Sigmoid colon (tissue), 7 donors: Measurements from ENCODE around the gene TOP3A. TPM values are rescaled to one million over a fixed set of nuclear protein-coding genes. Genes with fewer than 3 reads are reported as not detected.
"Not testable (repeated sequence)": the region's sequence is repeated elsewhere in the genome, so short reads cannot be mapped to it uniquely, and the experiment has no call there.

ENCODE experiments used
- DNase-seq: peaks from one replicate; pipeline ENCODE4 v3.0.0-alpha.2; 2019
- H3K27ac ChIP-seq, 4 donors: fragments of 200-600 bp; sonication (generic); one replicate each; pipeline ENCODE4 v1.5.1; 2016 to 2019; ENCODE audit warnings: mild to moderate bottlenecking in 1 of 4
- H3K27me3 ChIP-seq, 3 donors: fragments of 200-600 bp; sonication (generic); one replicate each; pipeline ENCODE4 v1.5.1; 2019; ENCODE audit warnings: mild to moderate bottlenecking in 1 of 3
- H3K36me3 ChIP-seq, 4 donors: fragments of 200-600 bp; sonication (generic); one replicate each; pipeline ENCODE4 v1.5.1; 2016 to 2019
- H3K4me1 ChIP-seq, 4 donors: fragments of 200-600 bp; sonication (generic); one replicate each; pipeline ENCODE4 v1.5.1; 2017 to 2019
- H3K4me3 ChIP-seq, 4 donors: fragments of 200-600 bp; sonication (generic); one replicate each; pipeline ENCODE4 v1.5.1; 2017 to 2019; ENCODE audit warnings: mild to moderate bottlenecking in 2 of 4, moderate library complexity in 1 of 4
- H3K9me3 ChIP-seq, 4 donors: fragments of 200-600 bp in 3 of 4; sonication (generic) in 3 of 4; one replicate each; pipeline versions ENCODE4 v1.5.1 to v1.6.1; 2013 to 2019
- CTCF ChIP-seq, 4 experiments: fragments of 450-650 bp in 3 of 4; fragments of 200-600 bp in 1 of 4; IDR thresholded peaks; one replicate each; pipeline ENCODE4 v1.5.1; 2016 to 2019; ENCODE audit warnings: antibody characterized with exemption in 4 of 4, mild to moderate bottlenecking in 3 of 4, moderate library complexity in 2 of 4
- EP300 ChIP-seq, 4 donors: sonication (generic); formaldehyde crosslinking; IDR thresholded peaks; one replicate each; pipeline ENCODE4 v1.6.1; 2017; ENCODE audit warnings: antibody characterized with exemption in 4 of 4
- POLR2A ChIP-seq, 2 donors: fragments of 450-650 bp; IDR thresholded peaks; one replicate each; pipeline ENCODE4 v1.6.1; 2016; ENCODE audit warnings: antibody characterized with exemption in 2 of 2, mild to moderate bottlenecking in 2 of 2, moderate library complexity in 2 of 2
- POLR2AphosphoS5 ChIP-seq, 4 donors: sonication (generic); formaldehyde crosslinking; IDR thresholded peaks; one replicate each; pipeline ENCODE4 v1.6.1; 2017; ENCODE audit warnings: antibody characterized with exemption in 4 of 4
- WGBS, 2 donors: extraction: QIAGEN DNeasy Blood & Tissue Kit; methylation state at CpG; one replicate each; pipeline ENCODE4 v1.1.7; 2013; 5-methylcytosine and 5-hydroxymethylcytosine counted together
- intact Hi-C: fragments of 100-400 bp; cut with DNase I; formaldehyde crosslinking; loops from one replicate; pipeline ENCODE4 v1.15.1; 2023
- polyA plus RNA-seq, 3 donors: library from polyadenylated mRNA; stranded (reverse); fragments of 200-250 nt; gene quantifications; one replicate each; pipeline ENCODE4 v1.2.3, GENCODE V29; 2013
- total RNA-seq, 4 donors: library from RNA; depleted of rRNA; stranded (reverse); fragments of >200 nt; gene quantifications; one replicate each; pipeline ENCODE4 v1.1.0, GENCODE V29; 2016
- donor health status: healthy with polysubstance abuse.
- donor health status: Bipolar disorder and iron deficiency.
- donor health status: healthy.

TOP3A gene
- total and polyA plus RNA-seq, 7 donors = 5.4 to 42.4 (median 22.1) TPM

- no peaks in the 10 kb centered on the region for H3K9me3 ChIP-seq
- no peak overlapping the region for H3K4me3 ChIP-seq
- no peaks in the 10 kb centered on the region for H3K27me3 ChIP-seq
- peaks cover 24 to 75% (median 54%) of the 10 kb centered on the region in 4 donors for H3K36me3 ChIP-seq
- 88 to 91% methylated on average over 8 of the region's 8 CpGs for WGBS, 2 donors
- no peak for DNase-seq
- no peak overlapping the region for H3K27ac ChIP-seq
- H3K4me1 ChIP-seq = no peaks in the 10 kb centered on the region
- TF ChIP-seq POLR2AphosphoS5 (IDR thresholded peaks at IDR 0.05) = no peak
- no peak for TF ChIP-seq CTCF (IDR thresholded peaks at IDR 0.05)
- TF ChIP-seq POLR2A (IDR thresholded peaks at IDR 0.05) = no peak
- TF ChIP-seq EP300 (IDR thresholded peaks at IDR 0.05) = no peak
- intact Hi-C loops = no loop called here
Measured at GRCh38 chr17:18300725-18301480, 13.9 kb downstream of the TOP3A start.

DNA sequence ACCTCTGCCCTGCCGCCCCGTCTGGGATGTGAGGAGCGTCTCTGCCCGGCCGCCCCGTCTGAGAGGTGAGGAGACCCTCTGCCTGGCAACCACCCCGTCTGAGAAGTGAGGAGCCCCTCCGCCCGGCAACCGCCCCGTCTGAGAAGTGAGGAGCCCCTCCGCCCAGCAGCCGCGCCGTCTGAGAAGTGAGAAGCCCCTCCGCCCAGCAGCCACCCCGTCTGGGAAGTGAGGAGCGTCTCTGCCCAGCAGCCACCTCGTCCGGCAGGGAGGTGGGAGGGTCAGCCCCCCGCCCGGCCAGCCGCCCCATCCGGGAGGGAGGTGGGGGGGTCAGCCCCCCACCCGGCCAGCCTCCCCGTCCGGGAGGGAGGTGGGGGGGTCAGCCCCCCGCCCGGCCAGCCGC lies 16.7 kb downstream of the TOP3A start:
- H3K9me3 ChIP-seq, H3K27ac ChIP-seq, H3K27me3 ChIP-seq, DNase-seq, intact Hi-C loops, H3K4me3 ChIP-seq, H3K4me1 ChIP-seq: not testable (repeated sequence)
- peaks cover 16 to 67% (median 39%) of the 10 kb centered on the region in 4 donors for H3K36me3 ChIP-seq
- WGBS, 2 donors = 96 to 97% methylated on average over 30 of the region's 30 CpGs

DNA sequence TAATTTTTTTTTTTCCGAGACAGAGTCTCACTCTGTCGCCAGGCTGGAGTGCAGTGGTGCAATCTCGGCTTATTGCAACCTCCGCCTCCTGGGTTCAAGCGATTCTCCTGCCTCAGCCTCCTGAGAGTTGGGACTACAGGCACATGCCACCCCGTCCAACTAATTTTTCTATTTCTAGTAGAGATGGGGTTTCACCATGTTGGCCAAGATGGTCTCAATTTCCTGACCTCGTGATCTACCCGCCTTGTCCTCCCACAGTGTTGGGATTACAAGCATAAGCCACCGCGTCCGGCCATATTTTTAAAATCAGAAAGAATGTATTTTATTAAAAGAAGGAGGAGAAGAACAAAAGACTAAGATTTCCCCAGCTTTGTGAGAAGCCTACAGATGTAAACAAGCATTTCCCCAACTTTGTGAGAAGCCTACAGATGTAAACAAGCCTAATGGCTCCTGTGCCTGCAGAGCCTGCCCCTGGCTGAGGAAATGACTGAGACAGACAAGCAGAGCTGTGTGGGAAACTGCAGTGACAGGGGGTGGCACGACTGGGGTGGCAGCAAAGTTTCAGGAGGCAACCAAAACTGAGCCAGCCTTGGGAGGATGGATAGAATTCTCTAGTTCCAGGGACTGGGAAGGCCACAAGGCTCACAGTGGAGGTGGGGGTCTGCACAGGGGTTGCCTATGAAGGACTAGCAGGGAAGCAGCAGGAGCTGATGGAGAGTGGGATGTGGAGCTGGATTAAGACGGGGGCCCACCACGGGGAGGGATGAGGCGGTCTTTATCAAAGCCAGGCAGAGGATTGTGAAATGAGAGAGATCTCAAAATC lies 22.9 kb downstream of the TOP3A start:
- intact Hi-C loops = no loop called here
- Histone ChIP-seq H3K27ac (no peak overlapping the region), H3K36me3 (peaks cover 7 to 79% (median 48%) of the 10 kb centered on the region in 4 donors), H3K4me1 (no peaks in the 10 kb centered on the region), H3K4me3 (no peak overlapping the region), H3K27me3 (no peaks in the 10 kb centered on the region), H3K9me3 (no peaks in the 10 kb centered on the region)
- no peak for DNase-seq
- TF ChIP-seq POLR2A (IDR thresholded peaks at IDR 0.05) (no peak), CTCF (IDR thresholded peaks at IDR 0.05) (no peak), POLR2AphosphoS5 (IDR thresholded peaks at IDR 0.05) (no peak), EP300 (IDR thresholded peaks at IDR 0.05) (no peak)
- 93 to 95% methylated on average over 15 of the region's 15 CpGs for WGBS, 2 donors

- Histone ChIP-seq H3K4me3 (no peak overlapping the region), H3K9me3 (no peaks in the 10 kb centered on the region), H3K36me3 (peaks cover 15 to 96% (median 64%) of the 10 kb centered on the region in 4 donors), H3K27ac (no peak overlapping the region), H3K27me3 (no peaks in the 10 kb centered on the region), H3K4me1 (no peaks in the 10 kb centered on the region)
- WGBS, 2 donors = 96 to 97% methylated on average over 11 of the region's 11 CpGs
- no peak for DNase-seq
- no peak for TF ChIP-seq POLR2A (IDR thresholded peaks at IDR 0.05)
- TF ChIP-seq CTCF (IDR thresholded peaks at IDR 0.05) = no peak
- no peak for TF ChIP-seq POLR2AphosphoS5 (IDR thresholded peaks at IDR 0.05)
- no peak for TF ChIP-seq EP300 (IDR thresholded peaks at IDR 0.05)
- intact Hi-C loops = no loop called here
Measured at GRCh38 chr17:18285296-18285695, 29.5 kb downstream of the TOP3A start.

DNA sequence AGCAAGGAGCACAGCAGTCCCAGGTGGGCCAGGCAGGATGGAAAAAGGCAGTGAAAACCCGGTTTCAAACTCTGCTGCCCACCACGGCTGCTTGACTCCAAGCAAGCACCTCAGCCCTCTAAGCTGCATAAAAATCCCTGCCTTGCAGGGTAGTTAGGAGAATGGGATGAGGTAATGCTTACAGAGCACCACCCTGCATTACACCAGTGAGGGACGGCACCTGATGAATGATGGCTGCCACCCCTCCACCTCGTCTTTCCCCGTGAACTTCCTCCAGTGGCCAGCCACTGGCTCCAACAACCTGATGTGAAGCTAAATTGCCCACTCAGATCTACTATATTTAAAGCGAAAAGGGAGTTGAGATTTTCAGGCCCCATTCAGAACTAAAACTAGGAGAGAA lies 33.0 kb downstream of the TOP3A start:
- intact Hi-C loops = no loop called here
- Histone ChIP-seq H3K36me3 (peaks cover 17 to 99% (median 67%) of the 10 kb centered on the region in 4 donors), H3K27ac (no peak overlapping the region), H3K4me3 (no peak overlapping the region), H3K9me3 (no peaks in the 10 kb centered on the region), H3K27me3 (no peaks in the 10 kb centered on the region), H3K4me1 (no peaks in the 10 kb centered on the region)
- WGBS, 2 donors = 91 to 95% methylated on average over 6 of the region's 6 CpGs
- no peak for TF ChIP-seq POLR2A (IDR thresholded peaks at IDR 0.05)
- no peak for TF ChIP-seq POLR2AphosphoS5 (IDR thresholded peaks at IDR 0.05)
- TF ChIP-seq CTCF (IDR thresholded peaks at IDR 0.05) = no peak
- TF ChIP-seq EP300 (IDR thresholded peaks at IDR 0.05) = no peak
- DNase-seq = no peak
